ENCODE results near the gene GAN.
A peak's percentile ranks its signal among the peaks of the same experiment; 100 is the strongest.

DNA sequence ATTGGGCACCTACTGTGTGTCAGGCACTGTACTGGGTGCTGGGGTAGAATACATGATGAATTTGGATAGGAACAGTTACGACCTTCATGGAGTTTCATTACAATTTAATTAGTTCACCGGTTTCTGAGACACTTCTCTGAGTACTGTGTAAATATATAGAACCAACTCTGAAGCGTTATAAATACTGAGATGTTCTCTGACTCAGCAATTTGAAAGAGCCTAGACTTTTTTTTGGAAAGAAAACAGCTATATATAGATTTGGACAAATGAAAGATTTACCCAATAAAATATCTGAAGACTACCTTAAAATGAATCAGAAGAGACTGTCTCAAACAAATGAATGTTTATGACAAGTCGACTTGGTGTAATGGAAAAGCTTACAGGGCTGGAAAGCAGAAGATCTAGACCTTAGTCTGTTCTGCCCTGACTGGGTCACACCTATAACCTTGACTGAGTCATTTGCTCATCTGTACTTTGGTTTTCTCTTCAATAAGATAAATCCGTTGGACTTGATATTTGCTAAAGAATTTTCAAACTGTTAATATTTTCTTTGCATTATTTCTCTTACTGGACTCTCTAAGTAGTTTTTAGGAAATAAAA, 4.6 kb upstream of the GAN start:
- TF ChIP-seq, protein P1, sequence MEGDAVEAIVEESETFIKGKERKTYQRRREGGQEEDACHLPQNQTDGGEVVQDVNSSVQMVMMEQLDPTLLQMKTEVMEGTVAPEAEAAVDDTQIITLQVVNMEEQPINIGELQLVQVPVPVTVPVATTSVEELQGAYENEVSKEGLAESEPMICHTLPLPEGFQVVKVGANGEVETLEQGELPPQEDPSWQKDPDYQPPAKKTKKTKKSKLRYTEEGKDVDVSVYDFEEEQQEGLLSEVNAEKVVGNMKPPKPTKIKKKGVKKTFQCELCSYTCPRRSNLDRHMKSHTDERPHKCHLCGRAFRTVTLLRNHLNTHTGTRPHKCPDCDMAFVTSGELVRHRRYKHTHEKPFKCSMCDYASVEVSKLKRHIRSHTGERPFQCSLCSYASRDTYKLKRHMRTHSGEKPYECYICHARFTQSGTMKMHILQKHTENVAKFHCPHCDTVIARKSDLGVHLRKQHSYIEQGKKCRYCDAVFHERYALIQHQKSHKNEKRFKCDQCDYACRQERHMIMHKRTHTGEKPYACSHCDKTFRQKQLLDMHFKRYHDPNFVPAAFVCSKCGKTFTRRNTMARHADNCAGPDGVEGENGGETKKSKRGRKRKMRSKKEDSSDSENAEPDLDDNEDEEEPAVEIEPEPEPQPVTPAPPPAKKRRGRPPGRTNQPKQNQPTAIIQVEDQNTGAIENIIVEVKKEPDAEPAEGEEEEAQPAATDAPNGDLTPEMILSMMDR (conservative IDR thresholded peaks at IDR 0.05; ENCODE audit: low read depth, low read length): no peak
- no peak for TF ChIP-seq POLR2A (IDR thresholded peaks at IDR 0.05; ENCODE audit: low read depth, low read length)
- TF ChIP-seq CEBPB (IDR thresholded peaks at IDR 0.05; ENCODE audit: low read depth, low read length): no peak
- TF ChIP-seq MAZ (IDR thresholded peaks at IDR 0.05; ENCODE audit: borderline replicate concordance, low read depth, low read length): no peak
- no peak for TF ChIP-seq RCOR1 (IDR thresholded peaks at IDR 0.05; ENCODE audit: insufficient replicate concordance, low read length)
- TF ChIP-seq BHLHE40 (IDR thresholded peaks at IDR 0.05; ENCODE audit: low read depth, low read length): no peak
- TF ChIP-seq SMC3 (IDR thresholded peaks at IDR 0.05; ENCODE audit: low read depth, low read length): no peak
- no peak for TF ChIP-seq RAD21 (IDR thresholded peaks at IDR 0.05; ENCODE audit: low read length)
- TF ChIP-seq MAFK (IDR thresholded peaks at IDR 0.05; ENCODE audit: low read depth, low read length): peak; percentile 47
- no peak for TF ChIP-seq FOS (IDR thresholded peaks at IDR 0.05; ENCODE audit: low read depth, low read length)

Measured in IMR-90 (cell line).